Lung microvascular endothelial cell (primary cell): ENCODE results near the gene FOSB. TPM values are rescaled to one million over a fixed set of nuclear protein-coding genes. Genes with fewer than 3 reads are reported as not detected.

Experiments
- DNase-seq, 2 donors: peaks; one replicate each; pipeline versions ENCODE4 v3.0.0 to v3.0.0-alpha.2; 2010; ENCODE audit warnings: low read depth in 2 of 2
- total RNA-seq: library from RNA; depleted of rRNA; stranded (reverse); fragments of >200 nt; gene quantifications from 2 replicates; pipeline ENCODE4 v1.2.1, GENCODE V29; 2014

The FOSB gene
- total RNA-seq, 1 donor from 2014 or later, result 23.4 TPM

- peak; percentile 28 for DNase-seq
These were observed 711 bp upstream of the FOSB start for GRCh38 chr19:45467115-45467455.

GRCh38 chr19:45468159-45468651 is 409 bp downstream of the FOSB start:
- peak in 1 of 2 donors; percentile 45 for DNase-seq

- peak in 1 of 2 donors; percentile 59 for DNase-seq
These were observed 971 bp downstream of the FOSB start for GRCh38 chr19:45468803-45469131.

GRCh38 chr19:45469132-45469944 is 1.5 kb downstream of the FOSB start:
- peak; percentile 93 to 95 for DNase-seq

- peak in 1 of 2 donors; percentile 41 for DNase-seq
These were observed 2.4 kb downstream of the FOSB start for GRCh38 chr19:45469945-45470761.

- DNase-seq, result no peak
These were observed 2.9 kb downstream of the FOSB start for GRCh38 chr19:45470762-45471081.

GRCh38 chr19:45471111-45471930 is 3.5 kb downstream of the FOSB start:
- DNase-seq, result no peak

- DNase-seq, result peak in 1 of 2 donors; percentile 18
These were observed 4.3 kb downstream of the FOSB start for GRCh38 chr19:45471931-45472562.

GRCh38 chr19:45472563-45473366 is 5.0 kb downstream of the FOSB start:
- no peak for DNase-seq

- DNase-seq, result peak in 1 of 2 donors; percentile 31
These were observed 5.5 kb downstream of the FOSB start for GRCh38 chr19:45473367-45473681.

- peak in 1 of 2 donors; percentile 43 for DNase-seq
These were observed 6.1 kb downstream of the FOSB start for GRCh38 chr19:45473682-45474605.

GRCh38 chr19:45474606-45475521 is 7.1 kb downstream of the FOSB start:
- peak; percentile 30 to 79 for DNase-seq

GRCh38 chr19:45475537-45476291 is 7.9 kb downstream of the FOSB start:
- peak; percentile 24 to 77 for DNase-seq

GRCh38 chr19:45476304-45476703 is 8.5 kb downstream of the FOSB start:
- DNase-seq, result no peak

- DNase-seq, result no peak
These were observed 9.4 kb downstream of the FOSB start for GRCh38 chr19:45477186-45477585.

- DNase-seq, result no peak
These were observed 10.1 kb downstream of the FOSB start for GRCh38 chr19:45477713-45478453.
